ENCODE results near the gene SACM1L.
A peak's percentile ranks its signal among the peaks of the same experiment; 100 is the strongest.

Gene SACM1L, protein sequence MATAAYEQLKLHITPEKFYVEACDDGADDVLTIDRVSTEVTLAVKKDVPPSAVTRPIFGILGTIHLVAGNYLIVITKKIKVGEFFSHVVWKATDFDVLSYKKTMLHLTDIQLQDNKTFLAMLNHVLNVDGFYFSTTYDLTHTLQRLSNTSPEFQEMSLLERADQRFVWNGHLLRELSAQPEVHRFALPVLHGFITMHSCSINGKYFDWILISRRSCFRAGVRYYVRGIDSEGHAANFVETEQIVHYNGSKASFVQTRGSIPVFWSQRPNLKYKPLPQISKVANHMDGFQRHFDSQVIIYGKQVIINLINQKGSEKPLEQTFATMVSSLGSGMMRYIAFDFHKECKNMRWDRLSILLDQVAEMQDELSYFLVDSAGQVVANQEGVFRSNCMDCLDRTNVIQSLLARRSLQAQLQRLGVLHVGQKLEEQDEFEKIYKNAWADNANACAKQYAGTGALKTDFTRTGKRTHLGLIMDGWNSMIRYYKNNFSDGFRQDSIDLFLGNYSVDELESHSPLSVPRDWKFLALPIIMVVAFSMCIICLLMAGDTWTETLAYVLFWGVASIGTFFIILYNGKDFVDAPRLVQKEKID

DNA sequence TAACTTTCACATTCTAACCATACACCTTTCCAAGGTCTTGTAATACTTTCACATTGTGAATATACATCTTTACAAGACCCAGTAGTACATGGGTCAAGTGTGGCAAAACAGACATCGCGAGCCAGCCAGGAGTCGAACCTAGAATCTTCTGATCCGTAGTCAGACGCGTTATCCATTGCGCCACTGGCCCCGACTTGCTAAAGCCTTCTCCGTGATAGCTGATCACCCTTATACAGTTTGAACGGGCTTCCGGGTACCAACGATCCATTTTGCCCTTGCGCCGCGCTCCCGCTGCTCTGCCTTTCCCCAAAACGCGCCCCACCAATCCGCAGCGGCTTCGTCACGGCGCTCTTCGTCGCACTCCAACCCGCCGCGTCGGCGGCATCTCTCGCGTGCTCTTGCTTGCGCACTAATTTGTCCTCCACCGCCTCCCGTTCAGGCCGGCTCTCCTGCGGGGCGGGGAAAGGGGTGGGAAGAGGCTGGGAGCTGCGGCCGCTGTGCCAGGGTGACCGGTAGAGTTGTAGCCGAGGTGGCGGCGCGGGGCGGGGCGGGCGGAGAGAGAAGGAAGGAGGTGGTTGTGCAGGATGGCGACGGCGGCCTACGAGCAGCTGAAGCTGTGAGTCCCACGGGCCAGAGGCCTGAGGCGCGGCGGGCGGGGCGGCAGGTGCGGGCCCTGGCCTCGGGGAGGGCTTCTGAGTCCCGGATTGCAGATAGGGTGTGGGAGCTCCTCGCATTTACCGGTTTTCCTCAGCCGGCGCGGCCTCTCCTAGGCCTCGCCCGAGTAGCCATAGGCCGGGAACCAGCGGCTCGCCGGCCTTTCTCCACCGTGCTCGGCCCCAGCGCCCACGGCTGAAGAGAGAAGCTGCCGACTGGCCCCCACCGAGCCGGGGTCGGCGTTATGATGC lies at the start of gene SACM1L:
Gene SACM1L, plus strand, starts transcription at position 515 of the 905 bp plus-strand sequence. Its CDS starts 70 bp downstream, at position 585.
- peak; percentile 99 for DNase-seq (ENCODE audit: low read depth, low spot score)

DNA sequence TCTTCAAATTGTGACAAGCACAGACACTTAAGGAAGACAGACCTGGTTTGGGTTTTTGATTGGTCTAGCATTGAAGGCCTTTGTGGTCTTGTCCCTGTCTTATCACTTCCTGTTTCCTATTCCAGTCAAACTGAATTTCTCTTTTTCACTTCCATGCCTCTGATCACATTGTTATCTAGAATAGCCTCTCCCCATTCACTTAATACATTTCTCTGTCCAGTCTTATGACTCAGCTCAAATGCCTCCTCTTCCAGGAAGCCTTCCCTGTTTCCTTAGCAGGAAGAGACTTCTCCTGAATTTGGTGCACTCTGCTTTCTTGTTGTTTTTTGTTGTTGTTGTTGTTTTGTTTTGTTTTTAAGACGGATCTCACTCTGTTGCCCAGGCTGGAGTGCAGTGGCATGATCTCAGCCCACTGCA lies 49.1 kb upstream of the SACM1L start:
- DNase-seq (ENCODE audit: low read depth, low spot score), result no peak

DNA sequence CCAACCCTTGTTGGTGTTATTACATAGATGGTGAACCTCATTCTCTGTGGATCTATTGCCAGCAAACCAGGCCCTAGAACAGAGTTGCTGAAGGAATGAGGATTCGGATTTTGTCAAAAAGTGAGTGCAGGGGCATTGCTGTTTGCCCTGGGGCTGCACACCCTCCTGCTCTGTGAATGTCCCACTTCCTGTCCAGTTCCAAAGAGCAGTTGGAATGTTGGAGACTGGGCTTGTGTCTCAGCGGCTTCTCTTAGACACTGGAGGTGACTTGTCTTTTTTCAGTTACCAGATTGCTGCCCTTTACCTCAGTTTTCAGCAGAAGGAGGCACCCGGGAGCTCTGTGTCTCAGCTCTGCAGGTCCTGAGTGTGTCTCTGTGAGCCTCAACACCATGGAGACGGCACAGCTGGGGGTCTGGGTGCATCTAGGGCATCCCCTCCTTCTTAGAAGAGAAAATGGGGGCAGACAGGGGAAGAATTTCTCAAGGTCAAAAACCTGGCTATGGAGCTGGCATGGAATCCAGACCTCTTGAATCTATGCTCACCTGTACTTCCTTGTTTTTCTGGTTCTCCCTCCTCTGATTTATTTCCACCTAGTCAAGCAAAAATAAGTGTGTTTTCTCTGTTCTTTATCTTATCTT lies 48.4 kb upstream of the SACM1L start:
- peak; percentile 58 for DNase-seq (ENCODE audit: low read depth, low spot score)

DNA sequence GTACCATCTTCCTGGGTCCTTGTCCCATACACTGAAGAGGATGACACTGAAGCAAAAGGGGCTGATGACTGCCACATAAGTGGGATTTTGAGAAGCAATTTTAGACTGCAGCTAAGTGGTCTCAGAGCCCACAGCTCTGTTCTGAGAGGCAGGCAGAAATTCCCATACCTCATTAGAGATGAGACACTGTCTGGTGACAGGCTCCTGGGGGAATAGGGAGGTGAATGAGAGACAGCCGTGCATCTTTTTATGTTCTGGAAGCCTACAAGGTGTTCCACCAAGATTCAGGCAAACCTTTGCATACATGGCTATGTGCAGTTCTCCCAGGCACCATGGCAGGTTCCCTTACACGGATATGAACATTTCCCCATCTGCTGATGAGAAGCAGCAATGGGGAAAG lies 47.4 kb upstream of the SACM1L start:
- DNase-seq (ENCODE audit: low read depth, low spot score), result no peak

DNA sequence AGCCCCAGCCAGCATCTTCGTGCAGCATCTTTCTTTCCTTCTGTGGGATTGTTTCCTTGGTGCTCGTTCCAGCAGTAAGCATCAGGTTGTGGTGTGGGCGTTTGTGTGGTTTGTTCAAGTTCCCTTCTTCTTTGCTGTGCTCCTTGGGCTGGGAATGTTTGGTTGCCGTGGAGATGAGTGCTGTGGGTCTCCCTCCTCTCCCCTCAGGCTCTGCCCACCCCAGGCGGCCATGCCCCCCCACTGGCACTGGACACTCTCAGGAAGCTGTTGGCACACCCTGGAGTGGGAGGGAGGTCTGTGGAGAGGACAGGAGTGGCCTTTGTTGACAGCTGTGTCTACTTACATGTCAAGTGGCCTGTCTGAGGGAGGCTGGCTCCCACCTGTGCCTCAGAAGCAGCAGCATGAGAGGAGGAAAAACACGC lies 46.5 kb upstream of the SACM1L start:
- peak; percentile 8 for DNase-seq (ENCODE audit: low read depth, low spot score)

DNA sequence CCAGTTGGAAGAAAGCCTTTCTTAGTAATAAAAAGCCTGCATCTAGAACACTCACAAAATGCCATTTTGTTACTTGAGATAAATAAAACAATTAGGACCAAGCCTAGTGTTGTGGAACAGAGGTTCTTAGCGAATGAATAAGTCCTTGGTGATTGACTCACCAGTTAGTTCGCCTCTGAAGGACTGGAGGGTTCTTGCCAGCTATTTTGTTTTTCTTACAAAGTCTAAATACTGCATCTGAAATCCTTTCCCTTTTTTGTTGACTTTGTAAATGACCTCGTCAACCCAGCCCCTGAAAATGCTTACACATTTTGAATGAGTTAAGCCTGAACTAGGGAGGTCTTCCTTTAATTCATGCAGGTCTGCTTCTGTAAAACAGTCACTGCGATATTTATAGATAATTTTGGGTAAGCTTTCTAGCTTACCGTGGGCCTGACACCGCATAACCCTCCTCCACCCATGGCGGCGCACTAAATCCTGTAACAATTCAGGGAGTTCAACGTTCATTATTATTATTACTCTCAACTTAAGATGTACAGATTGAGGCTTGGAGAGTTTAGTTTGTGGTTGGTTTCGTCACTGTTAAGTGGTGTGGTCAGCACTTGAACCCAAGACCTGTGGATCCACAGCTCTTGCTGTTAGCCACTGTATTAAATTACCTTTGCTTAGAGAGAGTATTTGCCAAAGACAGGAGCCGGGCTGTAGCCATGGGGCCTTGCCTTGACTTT lies 45.0 kb upstream of the SACM1L start:
- DNase-seq (ENCODE audit: low read depth, low spot score), result no peak

DNA sequence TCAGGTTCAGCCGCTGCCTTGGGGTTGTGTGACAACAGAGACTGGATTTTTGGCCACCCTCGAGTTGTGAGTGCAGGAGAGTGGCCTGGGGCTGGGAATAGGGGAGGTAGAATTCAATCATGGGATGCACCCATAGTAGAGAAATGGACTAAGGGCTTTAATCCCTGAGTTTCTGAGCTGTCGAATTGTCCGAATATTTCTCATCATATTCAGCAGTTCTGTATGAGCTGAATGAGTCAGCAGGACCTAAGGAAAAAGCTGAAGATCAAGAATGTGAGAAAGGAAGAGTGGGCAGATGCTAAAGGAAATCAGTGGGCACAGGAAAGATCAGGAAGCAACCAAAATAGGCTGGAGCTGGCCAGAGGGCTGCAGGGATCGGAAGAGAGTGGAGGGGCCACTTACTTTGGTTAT lies 44.4 kb upstream of the SACM1L start:
- DNase-seq (ENCODE audit: low read depth, low spot score), result peak; percentile 7

DNA sequence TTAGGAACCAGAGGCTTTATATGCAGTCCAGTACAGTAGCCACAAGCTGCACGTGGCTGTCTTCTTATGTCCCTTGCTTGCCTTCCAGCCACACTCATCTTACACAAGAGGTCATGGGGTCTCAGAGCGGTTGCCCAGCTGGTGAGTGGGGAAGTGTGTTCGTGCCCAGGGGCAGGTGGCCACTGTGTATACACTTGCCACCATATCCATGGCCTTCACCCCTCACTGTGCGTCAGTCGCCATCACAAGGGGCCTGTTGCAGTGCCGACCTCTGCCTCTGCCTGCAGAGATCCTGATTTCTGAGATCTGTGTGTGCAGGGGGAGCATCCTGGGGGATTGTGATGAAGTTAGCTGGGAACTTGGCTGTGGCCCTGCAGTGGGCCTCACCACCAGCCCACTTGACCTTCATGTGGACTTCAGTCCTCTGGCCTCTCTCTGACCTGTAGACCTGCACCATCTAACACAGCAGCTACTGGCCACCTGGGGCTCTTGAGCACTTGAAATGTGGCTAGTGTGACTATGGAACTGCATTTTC lies 43.1 kb upstream of the SACM1L start:
- no peak for DNase-seq (ENCODE audit: low read depth, low spot score)

DNA sequence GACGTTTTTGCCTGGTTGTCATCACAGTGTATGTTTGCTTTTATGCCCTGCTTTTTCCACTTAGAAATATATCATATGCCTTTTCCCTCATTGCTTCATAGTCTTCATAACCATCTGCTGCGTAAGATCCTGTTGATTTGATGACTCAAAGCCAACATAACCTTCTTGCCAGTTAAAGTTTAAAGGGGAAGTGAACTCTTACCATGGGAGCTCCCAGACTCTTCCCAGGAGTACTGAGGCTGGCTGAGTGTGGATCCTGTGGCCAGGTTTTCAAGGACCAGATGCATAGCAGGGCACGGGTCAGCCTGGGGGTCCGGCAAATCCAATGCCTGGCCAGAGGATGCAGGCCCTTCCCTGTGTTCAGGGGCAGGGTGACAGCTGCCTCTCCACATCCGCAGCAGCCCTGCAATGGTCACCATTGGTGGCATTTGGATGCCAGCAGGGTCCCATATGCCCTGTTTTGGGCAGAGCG lies 42.0 kb upstream of the SACM1L start:
- DNase-seq (ENCODE audit: low read depth, low spot score), result no peak

DNA sequence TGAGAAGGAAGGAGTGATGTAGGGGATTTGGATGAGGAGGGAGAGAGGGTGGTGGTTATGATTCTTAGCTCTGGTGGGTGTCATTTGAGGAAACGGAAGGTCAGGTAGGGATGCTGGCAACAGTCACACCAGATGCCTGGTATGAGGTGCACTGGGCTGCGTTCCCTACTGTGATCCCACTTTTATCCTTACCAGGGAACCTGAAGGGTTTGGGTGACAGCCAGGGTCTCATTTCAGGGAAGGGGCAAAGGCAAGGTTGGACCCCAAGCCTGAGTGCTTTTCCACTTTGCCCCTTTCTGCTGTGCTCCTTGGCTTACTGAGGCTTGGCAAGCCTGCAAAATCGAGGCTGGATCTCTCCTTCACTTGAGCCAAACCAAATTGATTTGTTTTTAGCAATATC lies 36.0 kb upstream of the SACM1L start:
- no peak for DNase-seq (ENCODE audit: low read depth, low spot score)

DNA sequence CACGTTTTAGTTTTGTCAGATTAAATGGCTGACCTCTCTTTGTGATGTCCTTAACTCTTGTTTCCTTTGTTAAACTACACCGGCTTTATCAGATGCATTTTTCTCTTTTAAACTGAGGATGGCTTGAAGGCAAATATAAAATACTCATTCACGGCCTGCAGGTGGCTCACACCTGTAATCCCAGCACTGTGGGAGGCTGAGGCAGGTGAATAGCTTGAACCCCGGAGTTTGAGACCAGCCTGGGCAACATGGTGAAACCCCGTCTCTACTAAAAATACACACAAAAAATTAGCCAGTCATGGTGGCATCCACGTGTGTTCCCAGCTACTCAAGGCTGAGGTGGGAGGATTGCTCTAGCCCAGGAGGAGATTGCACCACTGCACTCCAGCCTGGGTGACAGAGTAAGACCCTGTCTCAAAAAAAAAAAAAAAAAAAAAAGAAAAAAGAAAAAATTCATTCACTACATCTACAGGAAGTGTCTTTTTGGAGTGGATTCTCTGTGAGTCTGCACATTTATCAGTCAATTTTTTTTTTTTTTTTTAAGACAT lies 34.7 kb upstream of the SACM1L start:
- no peak for DNase-seq (ENCODE audit: low read depth, low spot score)

DNA sequence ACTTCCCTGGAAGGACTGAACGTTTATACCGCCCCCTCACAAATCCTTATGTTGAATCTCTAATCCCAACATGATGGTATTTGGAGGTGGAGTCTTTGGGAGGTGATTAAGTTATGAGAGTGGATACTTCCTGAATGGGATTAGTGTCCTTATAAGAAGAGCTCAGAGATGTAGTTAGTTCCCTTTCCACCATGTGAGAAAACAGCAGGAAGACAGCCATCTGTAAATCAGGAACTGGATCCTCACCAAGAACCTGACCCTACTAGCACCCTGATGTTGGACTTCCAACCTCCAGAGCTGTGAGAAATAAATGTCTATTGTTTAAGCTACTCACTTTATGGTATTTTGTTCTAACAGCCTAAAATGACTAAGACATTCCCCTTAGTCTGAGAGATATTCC lies 33.3 kb upstream of the SACM1L start:
- DNase-seq (ENCODE audit: low read depth, low spot score), result no peak

DNA sequence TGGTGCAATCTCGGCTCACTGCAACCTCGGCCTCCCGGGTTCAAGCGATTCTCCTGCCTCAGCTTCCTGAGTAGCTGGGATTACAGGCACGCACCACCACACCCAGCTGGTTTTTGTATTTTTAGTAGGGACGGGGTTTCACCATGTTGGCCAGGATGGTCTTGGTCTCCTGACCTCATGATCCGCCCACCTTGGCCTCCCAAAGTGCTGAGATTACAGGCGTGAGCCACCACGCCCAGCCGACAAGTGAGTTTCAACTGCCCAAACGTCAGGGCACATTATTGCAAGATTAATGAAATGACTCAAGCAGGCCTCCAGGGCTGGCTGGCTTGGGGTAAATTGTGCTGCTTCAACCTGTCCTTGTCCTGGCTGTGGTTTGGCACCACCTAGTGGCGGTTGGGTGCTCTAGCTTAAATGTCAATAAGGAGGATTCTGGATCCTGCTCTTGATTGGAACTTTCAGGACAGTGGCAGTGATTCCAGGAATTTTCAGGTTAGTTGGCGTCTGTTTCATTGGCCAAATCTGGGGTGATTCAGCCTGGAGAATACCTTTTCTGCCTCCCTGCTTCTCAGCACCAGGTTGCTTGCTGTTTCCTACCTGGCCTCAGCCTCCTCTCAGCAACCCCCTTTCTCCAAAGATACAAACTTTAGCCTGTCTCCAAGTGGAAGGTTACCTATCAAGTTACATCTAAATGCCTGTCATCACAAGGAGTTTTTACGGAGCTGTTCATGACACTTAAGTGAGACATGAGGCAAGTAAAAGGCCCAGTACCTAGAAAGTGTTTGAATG lies 32.4 kb upstream of the SACM1L start:
- peak; percentile 93 for DNase-seq (ENCODE audit: low read depth, low spot score)

DNA sequence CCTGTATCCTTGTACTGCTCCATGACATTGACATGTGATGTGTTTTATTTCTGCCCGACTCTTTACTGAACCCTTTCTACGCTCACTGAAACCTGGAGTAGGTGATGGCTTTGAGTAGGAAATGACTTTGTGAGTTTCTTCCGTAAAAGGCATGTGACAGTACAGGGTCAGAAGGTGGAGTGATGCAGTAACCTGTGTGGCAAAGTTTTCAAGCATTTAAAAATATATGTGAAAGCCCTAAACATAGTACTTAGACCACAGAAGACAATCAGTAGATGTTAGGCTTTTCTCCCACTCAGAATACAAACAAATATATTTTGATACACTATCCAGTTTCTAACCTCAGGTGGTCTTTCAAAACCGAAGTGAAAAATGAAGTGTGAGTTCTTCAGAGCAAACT lies 31.3 kb upstream of the SACM1L start:
- DNase-seq (ENCODE audit: low read depth, low spot score), result no peak

DNA sequence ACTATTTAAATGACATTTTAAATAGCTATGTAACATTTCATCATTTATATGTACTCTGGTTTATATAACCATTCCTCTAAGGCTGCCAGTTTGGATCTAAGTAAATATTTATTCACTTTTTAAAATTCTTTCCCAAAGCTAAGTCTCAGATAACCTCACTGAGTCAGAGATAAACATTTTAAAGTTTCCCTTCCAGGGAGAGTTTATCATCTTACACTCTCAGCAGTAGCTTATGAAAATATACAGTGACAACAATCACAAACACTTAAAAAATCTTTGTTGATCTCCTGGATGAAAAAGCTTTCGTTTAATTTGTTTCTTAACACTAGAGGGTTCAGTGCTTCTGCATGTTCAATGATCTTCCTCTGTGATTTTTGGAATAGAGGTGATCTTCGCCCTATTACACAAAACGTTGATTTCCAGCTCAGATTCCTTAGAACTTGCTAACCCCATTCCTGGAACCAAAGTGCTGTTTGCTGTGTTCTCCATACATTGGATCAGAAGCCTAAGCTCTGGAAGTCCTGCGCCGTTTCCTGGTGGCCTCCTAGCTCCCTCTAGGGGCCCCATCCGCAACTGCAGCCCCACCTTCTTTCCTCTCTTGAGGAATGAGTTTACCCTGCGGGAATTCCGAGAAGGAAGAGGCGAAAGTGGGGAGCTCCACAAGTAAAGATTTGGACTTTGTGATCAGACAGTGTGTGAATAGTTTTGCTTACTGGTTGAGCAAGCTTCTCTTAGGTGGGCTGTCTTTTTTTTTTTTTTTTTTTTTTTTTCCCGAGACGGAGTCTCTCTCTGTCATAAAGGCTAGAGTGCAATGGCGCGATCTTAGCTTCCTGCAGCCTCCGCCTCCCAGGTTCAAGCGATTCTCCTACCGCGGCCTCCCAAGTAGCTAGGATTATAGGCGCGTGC lies 29.3 kb upstream of the SACM1L start:
- peak; percentile 84 for DNase-seq (ENCODE audit: low read depth, low spot score)

DNA sequence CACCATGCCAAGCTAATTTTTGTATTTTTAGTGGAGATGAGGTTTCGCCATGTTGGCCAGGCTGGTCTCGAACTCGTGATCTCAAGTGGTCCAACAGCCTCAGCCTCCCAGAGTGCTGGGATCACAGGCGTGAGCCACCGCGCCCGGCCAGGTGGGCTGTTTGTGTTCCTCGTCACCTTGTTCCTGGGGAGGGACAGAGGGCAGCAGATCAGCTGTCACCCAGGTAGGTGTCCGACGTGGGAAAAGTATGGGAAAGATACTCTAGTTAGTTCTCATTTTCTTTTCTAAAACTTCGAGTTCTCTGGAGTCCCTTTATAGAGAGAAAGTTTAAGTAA lies 28.7 kb upstream of the SACM1L start:
- DNase-seq (ENCODE audit: low read depth, low spot score), result no peak

DNA sequence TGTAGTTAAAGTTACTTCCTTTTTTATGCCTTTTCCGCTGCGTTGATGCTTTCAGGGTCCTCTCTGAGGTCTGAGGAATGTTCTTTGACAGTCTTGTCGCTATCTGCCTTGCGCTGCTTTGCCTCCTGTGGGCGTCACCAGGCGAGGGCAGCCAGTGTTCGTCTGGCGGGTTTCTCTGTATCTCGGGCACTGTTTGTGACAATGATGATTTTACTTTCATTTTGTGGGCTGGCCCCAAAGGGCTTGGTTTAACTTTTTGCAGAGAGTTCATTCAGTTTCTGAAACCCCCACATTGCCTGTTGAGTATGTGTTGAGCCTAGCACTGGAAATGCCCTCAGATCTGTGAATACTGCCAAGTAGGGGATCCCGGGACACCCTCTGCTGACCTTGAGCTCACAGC lies 24.6 kb upstream of the SACM1L start:
- DNase-seq (ENCODE audit: low read depth, low spot score), result no peak

DNA sequence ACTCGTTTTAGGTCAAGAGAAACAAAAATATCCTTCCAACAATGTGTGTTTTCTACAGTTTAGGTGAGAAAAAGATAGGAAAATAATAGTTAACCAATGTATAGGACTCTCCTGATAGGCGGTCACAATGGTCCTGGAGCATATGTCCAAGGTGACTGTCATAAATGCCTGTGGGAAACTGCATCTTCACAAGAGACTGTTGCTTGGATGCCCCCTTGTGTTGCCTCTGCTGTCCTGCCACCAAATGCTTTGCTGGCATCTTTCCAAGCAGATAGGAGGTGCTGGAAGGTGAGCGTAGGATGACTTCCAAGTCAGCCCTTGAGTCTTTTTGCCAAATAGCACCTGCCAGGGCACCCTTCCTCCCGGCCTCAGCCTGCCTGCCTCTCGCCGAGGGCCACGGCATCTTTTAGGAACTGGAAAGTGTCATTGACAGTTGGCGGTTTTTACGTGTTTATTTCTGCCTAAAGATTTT lies 24.1 kb upstream of the SACM1L start:
- DNase-seq (ENCODE audit: low read depth, low spot score), result peak; percentile 74
